MM.1S (cell line): ENCODE measurements around the gene GAPDHS.
A peak's percentile ranks its signal among the peaks of the same experiment; 100 is the strongest.

ENCODE experiments used
- DNase-seq: peaks from one replicate; pipeline ENCODE4 v3.0.0-alpha.2; 2015
- H2AFZ ChIP-seq: fragments of 300-600 bp; sonication (generic); 2 replicates; pipeline ENCODE4 v1.6.0; 2016; ENCODE audit warnings: antibody characterized with exemption, low read length
- H3F3A ChIP-seq: fragments of 300-600 bp; sonication (generic); 2 replicates; pipeline ENCODE4 v1.6.1; 2016; ENCODE audit warnings: mild to moderate bottlenecking, antibody characterized with exemption, low read length, moderate library complexity, mixed read lengths; ENCODE audit not compliant: insufficient read depth
- H3K27ac ChIP-seq: fragments of 300-600 bp; sonication (generic); 2 replicates; pipeline ENCODE4 v1.5.1; 2016; ENCODE audit warnings: mild to moderate bottlenecking, low read length
- H3K27me3 ChIP-seq: fragments of 300-600 bp; sonication (generic); replicated peaks from 2 replicates; pipeline ENCODE4 v1.6.0; 2016; ENCODE audit warnings: low read length; ENCODE audit not compliant: insufficient read depth
- H3K36me3 ChIP-seq: fragments of 300-600 bp; sonication (generic); replicated peaks from 2 replicates; pipeline ENCODE4 v1.6.1; 2016; ENCODE audit warnings: mild to moderate bottlenecking, low read length, mixed read lengths; ENCODE audit not compliant: insufficient read depth
- H3K4me1 ChIP-seq: fragments of 300-600 bp; sonication (generic); 2 replicates; pipeline ENCODE4 v1.6.1; 2016; ENCODE audit warnings: low read length, mixed read lengths
- H3K4me2 ChIP-seq: fragments of 300-600 bp; sonication (generic); 2 replicates; pipeline ENCODE4 v1.6.0; 2016; ENCODE audit warnings: low read depth, low read length
- H3K4me3 ChIP-seq: fragments of 300-600 bp; sonication (generic); 2 replicates; pipeline ENCODE4 v1.5.1; 2016; ENCODE audit warnings: low read length, mixed read lengths
- H3K79me2 ChIP-seq: fragments of 300-600 bp; sonication (generic); 2 replicates; pipeline ENCODE4 v1.6.1; 2016; ENCODE audit warnings: mixed run types, low read length, mixed read lengths
- H3K9ac ChIP-seq: fragments of 300-600 bp; sonication (generic); 2 replicates; pipeline ENCODE4 v1.6.1; 2016; ENCODE audit warnings: low read length, mixed read lengths
- H3K9me2 ChIP-seq: fragments of 300-600 bp; sonication (generic); replicated peaks from 2 replicates; pipeline ENCODE4 v1.6.1; 2016; ENCODE audit warnings: mild to moderate bottlenecking, low read length, mixed read lengths; ENCODE audit not compliant: insufficient read depth
- H3K9me3 ChIP-seq: fragments of 300-600 bp; sonication (generic); replicated peaks from 2 replicates; pipeline ENCODE4 v1.6.1; 2016; ENCODE audit warnings: mild to moderate bottlenecking, low read length, mixed read lengths; ENCODE audit not compliant: insufficient read depth
- H4K20me1 ChIP-seq: fragments of 300-600 bp; sonication (generic); 2 replicates; pipeline ENCODE4 v1.6.1; 2016; ENCODE audit warnings: mild to moderate bottlenecking, low read length, moderate library complexity, mixed read lengths; ENCODE audit not compliant: insufficient read depth
- EZH2 ChIP-seq: fragments of 300-600 bp; sonication (generic); optimal IDR thresholded peaks from 2 replicates; pipeline ENCODE3; 2017; ENCODE audit warnings: low read depth, mild to moderate bottlenecking, antibody characterized with exemption, low read length, mixed read lengths
- EZH2phosphoT487 ChIP-seq: fragments of 300-600 bp; sonication (generic); IDR thresholded peaks from 2 replicates; pipeline ENCODE4 v1.6.1; 2018; ENCODE audit warnings: antibody characterized with exemption, low read length
- TF ChIP-seq, protein P1 (sequence below): fragments of 300-600 bp; sonication (generic); IDR thresholded peaks from 2 replicates; pipeline ENCODE4 v1.5.1; 2016; ENCODE audit warnings: antibody characterized with exemption, low read length, mixed read lengths

The GAPDHS gene

DNA sequence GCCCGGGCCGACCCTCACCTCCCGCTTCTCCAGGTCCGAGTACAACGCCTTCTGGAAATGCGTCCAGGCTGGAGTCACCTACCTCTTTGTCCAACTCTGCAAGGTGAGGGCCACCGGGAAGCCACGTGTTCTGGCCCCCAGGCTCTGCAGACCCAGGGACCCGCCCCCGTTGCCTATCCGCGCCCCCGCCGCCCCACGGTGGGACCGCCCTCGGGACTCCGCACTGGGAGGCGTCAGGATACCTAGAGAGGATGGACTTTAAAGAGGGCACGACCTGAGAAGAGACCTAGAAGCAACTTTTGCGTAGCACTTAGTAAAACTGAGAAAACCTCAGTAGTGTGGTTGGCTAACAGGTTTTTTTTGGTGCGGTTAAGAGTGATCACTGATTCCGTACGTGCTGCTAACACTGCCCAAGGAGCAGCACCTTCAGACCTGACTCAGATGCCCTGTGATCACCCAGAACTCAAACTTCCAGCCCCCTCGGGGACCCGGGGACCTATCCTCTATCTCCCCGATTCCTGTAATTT lies 12.7 kb downstream of the GAPDHS start:
- TF ChIP-seq EZH2 = no peak
- no peak for TF ChIP-seq EZH2phosphoT487
- TF ChIP-seq, protein P1, sequence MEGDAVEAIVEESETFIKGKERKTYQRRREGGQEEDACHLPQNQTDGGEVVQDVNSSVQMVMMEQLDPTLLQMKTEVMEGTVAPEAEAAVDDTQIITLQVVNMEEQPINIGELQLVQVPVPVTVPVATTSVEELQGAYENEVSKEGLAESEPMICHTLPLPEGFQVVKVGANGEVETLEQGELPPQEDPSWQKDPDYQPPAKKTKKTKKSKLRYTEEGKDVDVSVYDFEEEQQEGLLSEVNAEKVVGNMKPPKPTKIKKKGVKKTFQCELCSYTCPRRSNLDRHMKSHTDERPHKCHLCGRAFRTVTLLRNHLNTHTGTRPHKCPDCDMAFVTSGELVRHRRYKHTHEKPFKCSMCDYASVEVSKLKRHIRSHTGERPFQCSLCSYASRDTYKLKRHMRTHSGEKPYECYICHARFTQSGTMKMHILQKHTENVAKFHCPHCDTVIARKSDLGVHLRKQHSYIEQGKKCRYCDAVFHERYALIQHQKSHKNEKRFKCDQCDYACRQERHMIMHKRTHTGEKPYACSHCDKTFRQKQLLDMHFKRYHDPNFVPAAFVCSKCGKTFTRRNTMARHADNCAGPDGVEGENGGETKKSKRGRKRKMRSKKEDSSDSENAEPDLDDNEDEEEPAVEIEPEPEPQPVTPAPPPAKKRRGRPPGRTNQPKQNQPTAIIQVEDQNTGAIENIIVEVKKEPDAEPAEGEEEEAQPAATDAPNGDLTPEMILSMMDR = no peak
- Histone ChIP-seq H3K27ac (peak overlapping the region; percentile 11; the same call in 1 of the 2 replicates), H3K4me2 (peak overlapping the region; percentile 93), H2AFZ (peak overlapping the region; percentile 96), H4K20me1 (no peaks in the 10 kb centered on the region), H3K4me1 (peaks cover 11% of the 10 kb centered on the region), H3K36me3 (no peaks in the 10 kb centered on the region), H3K4me3 (peak overlapping the region; percentile 82), H3K9ac (peak overlapping the region; percentile 90), H3K27me3 (no peaks in the 10 kb centered on the region), H3K9me3 (no peaks in the 10 kb centered on the region), H3K79me2 (peaks cover 30% of the 10 kb centered on the region), H3K9me2 (no peaks in the 10 kb centered on the region), H3F3A (no peaks in the 10 kb centered on the region)
- peak; percentile 52 for DNase-seq

DNA sequence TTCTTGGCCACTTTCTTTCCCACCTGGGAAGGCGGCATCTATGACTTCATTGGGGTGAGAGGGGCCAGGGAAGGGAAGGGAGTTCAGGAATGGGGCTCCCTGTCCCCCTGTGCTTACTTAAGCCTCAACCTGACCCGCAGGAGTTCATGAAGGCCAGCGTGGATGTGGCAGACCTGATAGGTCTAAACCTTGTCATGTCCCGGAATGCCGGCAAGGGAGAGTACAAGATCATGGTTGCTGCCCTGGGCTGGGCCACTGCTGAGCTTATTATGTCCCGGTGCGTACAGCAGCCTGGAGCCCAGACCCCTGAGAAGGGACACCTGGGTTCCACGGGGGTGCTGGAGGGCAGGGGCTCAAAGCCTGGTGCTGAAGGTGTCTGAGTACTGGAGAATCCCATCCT lies 13.3 kb downstream of the GAPDHS start:
- Histone ChIP-seq H3K79me2 (peaks cover 30% of the 10 kb centered on the region), H3K4me2 (peak overlapping the region; percentile 93), H3K9me2 (no peaks in the 10 kb centered on the region), H3K36me3 (no peaks in the 10 kb centered on the region), H3K4me3 (peak overlapping the region; percentile 82), H3K27ac (no peak overlapping the region), H4K20me1 (no peaks in the 10 kb centered on the region), H2AFZ (no peak overlapping the region), H3K27me3 (no peaks in the 10 kb centered on the region), H3K4me1 (peaks cover 11% of the 10 kb centered on the region), H3K9me3 (no peaks in the 10 kb centered on the region), H3K9ac (peak overlapping the region; percentile 90; the same call in 1 of the 2 replicates), H3F3A (no peaks in the 10 kb centered on the region)
- DNase-seq = no peak
- TF ChIP-seq, protein P1 = no peak
- TF ChIP-seq EZH2 (no peak), EZH2phosphoT487 (no peak)

DNA sequence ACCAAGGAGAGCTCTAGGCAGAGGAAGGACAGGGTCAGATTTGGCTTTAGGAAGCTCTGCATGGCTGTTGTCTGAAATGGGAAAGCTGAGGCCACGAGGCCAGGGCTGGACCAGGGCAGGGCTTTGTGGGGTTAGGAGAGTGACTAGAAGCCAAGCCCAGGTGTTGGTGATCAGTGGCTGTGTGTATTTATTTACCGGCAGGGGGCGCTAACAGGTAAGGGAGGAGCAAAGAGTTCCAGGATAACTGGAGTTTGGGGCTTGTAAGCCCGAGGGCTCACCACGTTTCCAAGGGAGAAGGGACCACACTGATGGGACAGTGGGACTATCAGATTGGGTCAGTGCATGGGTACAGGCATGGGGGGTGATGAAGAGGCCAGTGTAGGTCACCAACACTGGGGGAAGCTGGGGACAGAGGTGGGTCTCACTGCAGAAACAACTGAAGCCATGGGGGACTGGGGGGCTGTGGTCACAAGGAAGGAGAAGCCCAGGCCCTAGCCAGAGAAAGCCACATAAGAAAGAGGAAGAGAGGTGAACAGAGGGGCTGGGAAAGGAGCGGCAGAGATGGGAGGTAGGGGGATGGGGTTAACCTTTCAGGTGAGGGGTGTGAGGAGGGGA lies 16.0 kb downstream of the GAPDHS start:
- Histone ChIP-seq H2AFZ (no peak overlapping the region), H3F3A (no peaks in the 10 kb centered on the region), H4K20me1 (no peaks in the 10 kb centered on the region), H3K4me2 (no peak overlapping the region), H3K36me3 (no peaks in the 10 kb centered on the region), H3K9me3 (no peaks in the 10 kb centered on the region), H3K79me2 (peaks cover 24% of the 10 kb centered on the region), H3K4me1 (peaks cover 11% of the 10 kb centered on the region), H3K9ac (no peak overlapping the region), H3K27ac (no peak overlapping the region), H3K9me2 (no peaks in the 10 kb centered on the region), H3K4me3 (no peak overlapping the region), H3K27me3 (peaks cover 17% of the 10 kb centered on the region)
- peak; percentile 55 for DNase-seq
- TF ChIP-seq, protein P1 = peak; percentile 87
- no peak for TF ChIP-seq EZH2phosphoT487
